HEK293 (cell line): ENCODE results near the gene ARHGAP21.

Experiments
- ZSCAN18 ChIP-seq: fragments of 450-650 bp; formaldehyde crosslinking; IDR thresholded peaks from 2 replicates; pipeline ENCODE4 v1.5.1; 2016; ENCODE audit warnings: missing biosample characterization, missing genetic modification characterization
- TF ChIP-seq, protein P1 (sequence below): fragments of 450-650 bp; formaldehyde crosslinking; IDR thresholded peaks from 2 replicates; pipeline ENCODE4 v1.5.1; 2016; ENCODE audit warnings: missing biosample characterization, missing genetic modification characterization
- TF ChIP-seq, protein P2 (sequence below): fragments of 450-650 bp; formaldehyde crosslinking; IDR thresholded peaks from 2 replicates; pipeline ENCODE4 v1.5.1; 2016; ENCODE audit warnings: missing biosample characterization, missing genetic modification characterization

GRCh38 chr10:24617771-24618396, 105.8 kb downstream of the ARHGAP21 start:
- TF ChIP-seq, protein P1, sequence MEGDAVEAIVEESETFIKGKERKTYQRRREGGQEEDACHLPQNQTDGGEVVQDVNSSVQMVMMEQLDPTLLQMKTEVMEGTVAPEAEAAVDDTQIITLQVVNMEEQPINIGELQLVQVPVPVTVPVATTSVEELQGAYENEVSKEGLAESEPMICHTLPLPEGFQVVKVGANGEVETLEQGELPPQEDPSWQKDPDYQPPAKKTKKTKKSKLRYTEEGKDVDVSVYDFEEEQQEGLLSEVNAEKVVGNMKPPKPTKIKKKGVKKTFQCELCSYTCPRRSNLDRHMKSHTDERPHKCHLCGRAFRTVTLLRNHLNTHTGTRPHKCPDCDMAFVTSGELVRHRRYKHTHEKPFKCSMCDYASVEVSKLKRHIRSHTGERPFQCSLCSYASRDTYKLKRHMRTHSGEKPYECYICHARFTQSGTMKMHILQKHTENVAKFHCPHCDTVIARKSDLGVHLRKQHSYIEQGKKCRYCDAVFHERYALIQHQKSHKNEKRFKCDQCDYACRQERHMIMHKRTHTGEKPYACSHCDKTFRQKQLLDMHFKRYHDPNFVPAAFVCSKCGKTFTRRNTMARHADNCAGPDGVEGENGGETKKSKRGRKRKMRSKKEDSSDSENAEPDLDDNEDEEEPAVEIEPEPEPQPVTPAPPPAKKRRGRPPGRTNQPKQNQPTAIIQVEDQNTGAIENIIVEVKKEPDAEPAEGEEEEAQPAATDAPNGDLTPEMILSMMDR (tag by site-specific recombination), result peak; percentile 50; the same call in 1 of the 2 replicates
- TF ChIP-seq ZSCAN18 (tag by site-specific recombination), result no peak
- TF ChIP-seq, protein P2, sequence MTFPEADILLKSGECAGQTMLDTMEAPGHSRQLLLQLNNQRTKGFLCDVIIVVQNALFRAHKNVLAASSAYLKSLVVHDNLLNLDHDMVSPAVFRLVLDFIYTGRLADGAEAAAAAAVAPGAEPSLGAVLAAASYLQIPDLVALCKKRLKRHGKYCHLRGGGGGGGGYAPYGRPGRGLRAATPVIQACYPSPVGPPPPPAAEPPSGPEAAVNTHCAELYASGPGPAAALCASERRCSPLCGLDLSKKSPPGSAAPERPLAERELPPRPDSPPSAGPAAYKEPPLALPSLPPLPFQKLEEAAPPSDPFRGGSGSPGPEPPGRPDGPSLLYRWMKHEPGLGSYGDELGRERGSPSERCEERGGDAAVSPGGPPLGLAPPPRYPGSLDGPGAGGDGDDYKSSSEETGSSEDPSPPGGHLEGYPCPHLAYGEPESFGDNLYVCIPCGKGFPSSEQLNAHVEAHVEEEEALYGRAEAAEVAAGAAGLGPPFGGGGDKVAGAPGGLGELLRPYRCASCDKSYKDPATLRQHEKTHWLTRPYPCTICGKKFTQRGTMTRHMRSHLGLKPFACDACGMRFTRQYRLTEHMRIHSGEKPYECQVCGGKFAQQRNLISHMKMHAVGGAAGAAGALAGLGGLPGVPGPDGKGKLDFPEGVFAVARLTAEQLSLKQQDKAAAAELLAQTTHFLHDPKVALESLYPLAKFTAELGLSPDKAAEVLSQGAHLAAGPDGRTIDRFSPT (tag by site-specific recombination), result no peak
